Thyroid gland (tissue), 4 donors: Measurements from ENCODE around the gene RNF123.

Experiments used
- CTCF ChIP-seq, 6 experiments: fragments of 200-600 bp in 3 of 6; fragments of 450-650 bp in 3 of 6; sonication (generic) in 3 of 6; IDR thresholded peaks; one replicate each; pipeline ENCODE4 v1.5.1; 2016 to 2019; ENCODE audit warnings: antibody characterized with exemption in 6 of 6, mild to moderate bottlenecking in 2 of 6, inconsistent platforms in 1 of 6, moderate library complexity in 1 of 6
- POLR2A ChIP-seq, 2 donors: fragments of 450-650 bp; IDR thresholded peaks; one replicate each; pipeline ENCODE4 v1.6.1; 2017; ENCODE audit warnings: antibody characterized with exemption in 2 of 2, mild to moderate bottlenecking in 2 of 2, moderate library complexity in 1 of 2

GRCh38 chr3:49769926-49770325 lies 80.6 kb downstream of the RNF123 start:
- TF ChIP-seq CTCF (IDR thresholded peaks at IDR 0.05) (no peak), POLR2A (IDR thresholded peaks at IDR 0.05) (no peak)
